Mammary epithelial cell (primary cell): ENCODE data around the gene PABPC1L.

Source experiments
- CTCF ChIP-seq, 2 donors: IDR thresholded peaks in 1 of 2; conservative IDR thresholded peaks in 1 of 2; 2 replicates each; pipeline ENCODE4 v1.5.1; 2011 to 2012; ENCODE audit warnings: inconsistent platforms in 2 of 2, low read length in 2 of 2, mild to moderate bottlenecking in 2 of 2, control low read depth in 1 of 2, low read depth in 1 of 2; ENCODE audit not compliant: insufficient read depth in 1 of 2; ENCODE audit errors: extremely low read depth in 1 of 2
- EZH2 ChIP-seq: IDR thresholded peaks from 2 replicates; pipeline ENCODE4 v1.6.1; 2012; ENCODE audit warnings: low read length, inconsistent platforms, borderline replicate concordance

GRCh38 chr20:44904377-44904776 lies 5.5 kb upstream of the PABPC1L start:
- TF ChIP-seq CTCF (conservative IDR thresholded peaks at IDR 0.05 in 1 of 2, IDR thresholded peaks at IDR 0.05 in 1 of 2; ENCODE audit: extremely low read depth in 1 of 2, insufficient read depth in 1 of 2, low read depth in 1 of 2, low read length in 2 of 2), result no peak
- no peak for TF ChIP-seq EZH2
